ENCODE measurements around the gene CSPG4. TPM values are rescaled to one million over a fixed set of nuclear protein-coding genes. Genes with fewer than 3 reads are reported as not detected.
"Not testable (repeated sequence)": the region's sequence is repeated elsewhere in the genome, so short reads cannot be mapped to it uniquely, and the experiment has no call there.

Gene CSPG4
- total and polyA plus RNA-seq, 9 donors, result 3.3 to 30.0 (median 5.2) TPM

- TF ChIP-seq CTCF (IDR thresholded peaks at IDR 0.05) (no peak), EP300 (IDR thresholded peaks at IDR 0.05) (no peak), POLR2A (IDR thresholded peaks at IDR 0.05) (no peak)
- 88 to 94% (median 93%) methylated on average over 7 of the region's 7 CpGs for WGBS, 3 donors
Observed at GRCh38 chr15:75720297-75720696, 7.6 kb upstream of the CSPG4 start.

DNA sequence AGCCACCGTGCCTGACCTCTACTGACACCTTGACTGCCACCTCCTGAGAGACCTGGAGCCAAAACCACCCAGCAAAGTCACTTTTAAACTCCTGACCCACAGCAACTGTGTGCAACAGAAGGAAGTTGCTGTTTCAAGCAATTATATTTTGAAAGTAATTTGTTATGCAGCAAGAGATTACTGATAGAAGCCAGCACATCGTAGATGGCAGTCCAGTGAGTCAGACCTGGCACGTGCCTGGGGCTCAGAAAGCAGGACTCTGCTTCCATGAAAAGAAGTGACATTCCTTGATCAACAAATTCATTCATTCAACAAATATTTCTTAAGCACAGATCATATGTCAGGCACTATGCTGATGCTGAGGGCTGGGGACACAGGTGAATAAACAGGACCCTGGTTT, 5.7 kb upstream of the CSPG4 start:
- Histone ChIP-seq H3K27me3 (no peaks in the 10 kb centered on the region), H3K4me3 (no peak overlapping the region), H3K36me3 (no peaks in the 10 kb centered on the region), H3K9me3 (no peaks in the 10 kb centered on the region), H3K4me1 (ENCODE audit: insufficient read depth) (peaks cover 7% of the 10 kb centered on the region), H3K27ac (no peak overlapping the region)
- intact Hi-C loops (cut with DNase I), result no loop called here
- TF ChIP-seq CTCF (IDR thresholded peaks at IDR 0.05), result no peak
- no peak for TF ChIP-seq EP300 (IDR thresholded peaks at IDR 0.05)
- TF ChIP-seq POLR2A (IDR thresholded peaks at IDR 0.05), result no peak
- WGBS, 3 donors, result 37 to 43% (median 39%) methylated on average over 3 of the region's 3 CpGs
- no peak for DNase-seq

More at GRCh38 chr15:75720297-75720696, 7.6 kb upstream of the CSPG4 start:
- Histone ChIP-seq H3K27ac (no peak overlapping the region), H3K4me3 (no peak overlapping the region), H3K9me3 (no peaks in the 10 kb centered on the region), H3K27me3 (no peaks in the 10 kb centered on the region), H3K36me3 (no peaks in the 10 kb centered on the region), H3K4me1 (ENCODE audit: insufficient read depth) (peaks cover 5% of the 10 kb centered on the region)
- intact Hi-C loops (cut with DNase I), result no loop called here
- DNase-seq, result no peak

GRCh38 chr15:75717001-75717400, 4.4 kb upstream of the CSPG4 start:
- H3K36me3 ChIP-seq; H3K4me3 ChIP-seq; H3K9me3 ChIP-seq; DNase-seq; H3K27me3 ChIP-seq; H3K27ac ChIP-seq; intact Hi-C loops (cut with DNase I): not testable (repeated sequence)
- H3K4me1 ChIP-seq (ENCODE audit: insufficient read depth), result peaks cover 13% of the 10 kb centered on the region
- 51 to 73% (median 64%) methylated on average over 6 of the region's 6 CpGs for whole genome bisulfite sequencing, 3 donors

- H3K36me3 ChIP-seq; H3K27ac ChIP-seq; DNase-seq; H3K27me3 ChIP-seq; H3K4me3 ChIP-seq; intact Hi-C loops (cut with DNase I); H3K9me3 ChIP-seq: not testable (repeated sequence)
- 19 to 78% (median 21%) methylated on average over 2 to 4 of the region's 10 CpGs for WGBS, 3 donors
- peaks cover 13% of the 10 kb centered on the region for H3K4me1 ChIP-seq (ENCODE audit: insufficient read depth)
Observed at GRCh38 chr15:75716249-75716950, 3.8 kb upstream of the CSPG4 start.

DNA sequence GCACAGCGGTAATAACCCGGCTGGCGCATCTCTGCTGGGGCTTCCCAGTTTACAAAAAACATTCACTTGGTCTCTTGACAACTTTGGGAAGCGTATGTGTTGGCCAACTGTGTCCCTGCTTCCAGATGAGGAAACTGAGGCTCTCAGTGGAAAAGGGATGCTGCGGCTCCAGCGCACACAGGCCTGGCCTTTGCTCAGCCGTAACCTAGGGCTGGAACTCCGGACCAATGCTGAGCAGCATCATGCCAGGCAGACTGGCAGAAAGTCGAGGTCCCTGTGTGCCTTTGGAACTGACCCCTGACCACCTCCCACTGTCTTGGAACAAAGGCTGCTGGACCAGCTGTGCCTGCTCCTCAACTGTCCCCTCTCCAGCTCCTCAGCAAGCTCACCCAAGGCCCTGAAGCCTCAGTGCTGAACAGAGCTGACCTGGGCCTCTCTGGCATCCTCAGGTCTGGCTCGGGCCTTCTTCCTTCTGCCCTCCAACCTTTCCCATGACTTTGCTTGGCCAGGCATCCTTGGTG, 2.7 kb upstream of the CSPG4 start:
- peaks cover 13% of the 10 kb centered on the region for H3K4me1 ChIP-seq (ENCODE audit: insufficient read depth)

GRCh38 chr15:75714195-75714594, 1.5 kb upstream of the CSPG4 start:
- Histone ChIP-seq H3K9me3 (no peaks in the 10 kb centered on the region), H3K36me3 (no peaks in the 10 kb centered on the region), H3K4me1 (ENCODE audit: insufficient read depth) (peaks cover 13% of the 10 kb centered on the region), H3K4me3 (no peak overlapping the region), H3K27me3 (no peaks in the 10 kb centered on the region), H3K27ac (no peak overlapping the region)
- intact Hi-C loops (cut with DNase I), result no loop called here
- WGBS, 3 donors, result 76 to 92% (median 90%) methylated on average over 3 of the region's 3 CpGs
- DNase-seq, result no peak
- TF ChIP-seq EP300 (IDR thresholded peaks at IDR 0.05), result no peak
- TF ChIP-seq POLR2A (IDR thresholded peaks at IDR 0.05), result no peak
- TF ChIP-seq CTCF (IDR thresholded peaks at IDR 0.05), result no peak

More for the DNA sequence above, 2.7 kb upstream of the CSPG4 start:
- H3K27ac ChIP-seq; DNase-seq; intact Hi-C loops (cut with DNase I); H3K36me3 ChIP-seq; H3K27me3 ChIP-seq; H3K9me3 ChIP-seq; H3K4me3 ChIP-seq: not testable (repeated sequence)
- 82 to 92% (median 84%) methylated on average over 7 to 10 of the region's 10 CpGs for whole genome bisulfite sequencing, 3 donors

All from ovary (tissue), 9 donors.